ENCODE measurements around the gene GGACT. TPM values are rescaled to one million over a fixed set of nuclear protein-coding genes. Genes with fewer than 3 reads are reported as not detected.

GGACT gene
- total RNA-seq, 1 experiment from 2014 or later: 3.8 TPM

- CTCF ChIA-PET: no interaction called here
- no peak for DNase-seq (ENCODE audit: low spot score)
- no peaks in the 10 kb centered on the region for H3K9me3 ChIP-seq (ENCODE audit: low read depth, low read length, poor library complexity, severe bottlenecking)
- H3K36me3 ChIP-seq (ENCODE audit: insufficient read depth, low read length, poor library complexity, severe bottlenecking): no peaks in the 10 kb centered on the region
- intact Hi-C loops (cut with micrococcal nuclease; ENCODE audit: unreplicated experiment): no loop called here
- BruUV-seq (replicated peaks): no TSS peak
- no peaks in the 10 kb centered on the region for H3K27me3 ChIP-seq (replicated peaks; ENCODE audit: insufficient read depth, low read depth, low read length, poor library complexity)
- H3K4me3 ChIP-seq (ENCODE audit: low read depth, low read length, poor library complexity, severe bottlenecking): no peak overlapping the region
- TF ChIP-seq, protein P1, sequence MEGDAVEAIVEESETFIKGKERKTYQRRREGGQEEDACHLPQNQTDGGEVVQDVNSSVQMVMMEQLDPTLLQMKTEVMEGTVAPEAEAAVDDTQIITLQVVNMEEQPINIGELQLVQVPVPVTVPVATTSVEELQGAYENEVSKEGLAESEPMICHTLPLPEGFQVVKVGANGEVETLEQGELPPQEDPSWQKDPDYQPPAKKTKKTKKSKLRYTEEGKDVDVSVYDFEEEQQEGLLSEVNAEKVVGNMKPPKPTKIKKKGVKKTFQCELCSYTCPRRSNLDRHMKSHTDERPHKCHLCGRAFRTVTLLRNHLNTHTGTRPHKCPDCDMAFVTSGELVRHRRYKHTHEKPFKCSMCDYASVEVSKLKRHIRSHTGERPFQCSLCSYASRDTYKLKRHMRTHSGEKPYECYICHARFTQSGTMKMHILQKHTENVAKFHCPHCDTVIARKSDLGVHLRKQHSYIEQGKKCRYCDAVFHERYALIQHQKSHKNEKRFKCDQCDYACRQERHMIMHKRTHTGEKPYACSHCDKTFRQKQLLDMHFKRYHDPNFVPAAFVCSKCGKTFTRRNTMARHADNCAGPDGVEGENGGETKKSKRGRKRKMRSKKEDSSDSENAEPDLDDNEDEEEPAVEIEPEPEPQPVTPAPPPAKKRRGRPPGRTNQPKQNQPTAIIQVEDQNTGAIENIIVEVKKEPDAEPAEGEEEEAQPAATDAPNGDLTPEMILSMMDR (conservative IDR thresholded peaks at IDR 0.05; ENCODE audit: low read depth, low read length): no peak
- TF ChIP-seq EZH2 (IDR thresholded peaks at IDR 0.05; ENCODE audit: borderline replicate concordance, low read depth, low read length, poor library complexity, severe bottlenecking): no peak
- no peak overlapping the region for H3K27ac ChIP-seq (ENCODE audit: low read depth, low read length, poor library complexity, severe bottlenecking)
- H3K4me1 ChIP-seq (ENCODE audit: insufficient read depth, low read length, poor library complexity, severe bottlenecking): peaks cover 15% of the 10 kb centered on the region
- POLR2A ChIA-PET (ENCODE audit: low non-redundant PET): interaction anchor here (0.6 kb wide), 1 partner anchor 185 kb away, joined by 3 read pairs; no protein-coding TSS in a partner anchor
Observed at GRCh38 chr13:100483841-100484381, 104.7 kb downstream of the GGACT start.

GRCh38 chr13:100483139-100483538 lies 105.5 kb downstream of the GGACT start:
- Histone ChIP-seq H3K27me3 (replicated peaks; ENCODE audit: insufficient read depth, low read depth, low read length, poor library complexity) (no peaks in the 10 kb centered on the region), H3K4me3 (ENCODE audit: low read depth, low read length, poor library complexity, severe bottlenecking) (no peak overlapping the region), H3K27ac (ENCODE audit: low read depth, low read length, poor library complexity, severe bottlenecking) (no peak overlapping the region), H3K9me3 (ENCODE audit: low read depth, low read length, poor library complexity, severe bottlenecking) (no peaks in the 10 kb centered on the region), H3K4me1 (ENCODE audit: insufficient read depth, low read length, poor library complexity, severe bottlenecking) (peaks cover 15% of the 10 kb centered on the region), H3K36me3 (ENCODE audit: insufficient read depth, low read length, poor library complexity, severe bottlenecking) (no peaks in the 10 kb centered on the region)
- no TSS peak for BruUV-seq (replicated peaks)
- ChIA-PET CTCF (no interaction called here), POLR2A (ENCODE audit: low non-redundant PET) (interaction anchor here (0.6 kb wide), 1 partner anchor 185 kb away, joined by 3 read pairs; no protein-coding TSS in a partner anchor)
- TF ChIP-seq, protein P1 (conservative IDR thresholded peaks at IDR 0.05; ENCODE audit: low read depth, low read length): no peak
- no peak for TF ChIP-seq EZH2 (IDR thresholded peaks at IDR 0.05; ENCODE audit: borderline replicate concordance, low read depth, low read length, poor library complexity, severe bottlenecking)
- no peak for DNase-seq (ENCODE audit: low spot score)
- intact Hi-C loops (cut with micrococcal nuclease; ENCODE audit: unreplicated experiment): no loop called here

DNA sequence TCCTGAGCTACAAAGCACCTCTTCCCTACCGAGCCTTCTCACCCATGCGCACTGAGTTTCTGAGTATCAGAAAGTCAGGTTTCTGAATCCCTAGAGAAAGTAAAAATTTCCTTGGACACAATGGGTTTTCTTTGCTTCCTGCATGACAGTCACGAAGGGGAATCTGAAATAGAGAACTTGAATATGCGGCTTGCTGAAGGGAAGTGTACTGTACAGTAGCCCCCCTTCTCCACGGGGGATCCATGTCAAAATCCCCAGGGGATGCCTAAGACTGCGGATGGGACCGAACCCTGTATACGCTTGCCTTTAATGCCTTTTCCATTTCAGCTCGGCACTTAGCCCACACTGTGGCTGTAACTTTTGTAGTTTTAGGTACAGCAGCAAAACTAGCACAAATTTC lies 107.9 kb downstream of the GGACT start:
- ChIA-PET CTCF (no interaction called here), POLR2A (ENCODE audit: low non-redundant PET) (no interaction called here)
- Histone ChIP-seq H3K9me3 (ENCODE audit: low read depth, low read length, poor library complexity, severe bottlenecking) (no peaks in the 10 kb centered on the region), H3K4me3 (ENCODE audit: low read depth, low read length, poor library complexity, severe bottlenecking) (no peak overlapping the region), H3K36me3 (ENCODE audit: insufficient read depth, low read length, poor library complexity, severe bottlenecking) (no peaks in the 10 kb centered on the region), H3K4me1 (ENCODE audit: insufficient read depth, low read length, poor library complexity, severe bottlenecking) (peaks cover 15% of the 10 kb centered on the region), H3K27ac (ENCODE audit: low read depth, low read length, poor library complexity, severe bottlenecking) (no peak overlapping the region), H3K27me3 (replicated peaks; ENCODE audit: insufficient read depth, low read depth, low read length, poor library complexity) (no peaks in the 10 kb centered on the region)
- no peak for TF ChIP-seq EZH2 (IDR thresholded peaks at IDR 0.05; ENCODE audit: borderline replicate concordance, low read depth, low read length, poor library complexity, severe bottlenecking)
- TF ChIP-seq, protein P1 (conservative IDR thresholded peaks at IDR 0.05; ENCODE audit: low read depth, low read length): no peak
- intact Hi-C loops (cut with micrococcal nuclease; ENCODE audit: unreplicated experiment): no loop called here
- no peak for DNase-seq (ENCODE audit: low spot score)
- BruUV-seq (replicated peaks): no TSS peak

Other genes with a start within 250 kb of the GGACT start
- 21.3 and 33.6 TPM in 2 replicates for gene TMTC4, start 86.0 kb upstream of the GGACT start, total RNA-seq (2021)

All from A673 (cell line).